Right lobe of liver (tissue), 6 donors: Measurements from ENCODE around the gene ROCK2. TPM values are rescaled to one million over a fixed set of nuclear protein-coding genes. Genes with fewer than 3 reads are reported as not detected.

Source experiments
- ATAC-seq, 4 donors: fragments of 200-7000 bp; cut with Tn5 transposase; one replicate each; pipeline ENCODE4 v1.9.1; 2020; ENCODE audit warnings: mild to moderate bottlenecking in 4 of 4, moderate library complexity in 4 of 4
- DNase-seq, 3 donors: peaks; one replicate each; pipeline ENCODE4 v3.0.0-alpha.2; 2020
- H3K27ac ChIP-seq, 3 donors: fragments of 200-600 bp; one replicate each; pipeline ENCODE4 v1.8.0; 2022
- H3K27me3 ChIP-seq, 2 donors: fragments of 200-600 bp; one replicate each; pipeline ENCODE4 v1.8.0; 2022
- H3K36me3 ChIP-seq, 4 donors: fragments of 200-600 bp; sonication (generic) in 1 of 4; one replicate each; pipeline versions ENCODE4 v1.5.1 to v1.8.0; 2017 to 2022; ENCODE audit warnings: control low read depth in 1 of 4
- H3K4me1 ChIP-seq, 4 donors: fragments of 200-600 bp; sonication (generic) in 1 of 4; one replicate each; pipeline versions ENCODE4 v1.5.1 to v1.8.0; 2017 to 2022; ENCODE audit warnings: control low read depth in 1 of 4
- H3K4me3 ChIP-seq, 3 donors: fragments of 200-600 bp; one replicate each; pipeline ENCODE4 v1.8.0; 2022
- H3K9me3 ChIP-seq, 4 donors: fragments of 200-600 bp; sonication (generic) in 1 of 4; one replicate each; pipeline versions ENCODE4 v1.5.1 to v1.8.0; 2017 to 2022; ENCODE audit warnings: control low read depth in 1 of 4
- POLR2A ChIP-seq: fragments of 450-650 bp; IDR thresholded peaks from one replicate; pipeline ENCODE4 v1.6.1; 2017; ENCODE audit warnings: antibody characterized with exemption, mild to moderate bottlenecking
- WGBS: methylation state at CpG from one replicate; pipeline ENCODE4 v1.1.6; 2018; ENCODE audit warnings: low coverage, low lambda C conversion rate; ENCODE audit not compliant: insufficient coverage; ENCODE audit errors: missing lambda C conversion rate; 5-methylcytosine and 5-hydroxymethylcytosine counted together
- intact Hi-C, 2 donors: fragments of 100-400 bp; cut with DNase I; formaldehyde crosslinking; loops; one replicate each; pipeline versions ENCODE4 v1.11.2 to v1.14.1; 2022
- total RNA-seq, 6 experiments: library from RNA; depleted of rRNA in 2 of 6; stranded (reverse); fragments of >200 nt in 2 of 6; fragmentation: NEBNext Ultra II Directional in 3 of 6; extraction: Animal tissue kit (Norgen Biotek cat#: 25700) in 3 of 6; gene quantifications; one replicate each; pipeline versions ENCODE4 v1.1.0 to v1.2.4, GENCODE V29; 2016 to 2023
- TF ChIP-seq, protein P1 (sequence below), 4 donors: fragments of 200-600 bp in 3 of 4; fragments of 450-650 bp in 1 of 4; IDR thresholded peaks; one replicate each; pipeline versions ENCODE4 v1.5.1 to v1.8.0; 2016 to 2022; ENCODE audit warnings: antibody characterized with exemption in 4 of 4, mild to moderate bottlenecking in 2 of 4
- donor health status: DM: no; HTN: yes; CAD: no.
- donor health status: DM: no; HTN: no; CAD: no.
- donor health status: DM: no; HTN: no; CAD: no.
- donor health status: DM: no; HTN: yes; CAD: no.
- donor health status: DM: no; HTN: yes; CAD: no.

Gene ROCK2
- total RNA-seq, 6 experiments from 2014 or later, result 11.6 to 23.9 (median 19.8) TPM

DNA sequence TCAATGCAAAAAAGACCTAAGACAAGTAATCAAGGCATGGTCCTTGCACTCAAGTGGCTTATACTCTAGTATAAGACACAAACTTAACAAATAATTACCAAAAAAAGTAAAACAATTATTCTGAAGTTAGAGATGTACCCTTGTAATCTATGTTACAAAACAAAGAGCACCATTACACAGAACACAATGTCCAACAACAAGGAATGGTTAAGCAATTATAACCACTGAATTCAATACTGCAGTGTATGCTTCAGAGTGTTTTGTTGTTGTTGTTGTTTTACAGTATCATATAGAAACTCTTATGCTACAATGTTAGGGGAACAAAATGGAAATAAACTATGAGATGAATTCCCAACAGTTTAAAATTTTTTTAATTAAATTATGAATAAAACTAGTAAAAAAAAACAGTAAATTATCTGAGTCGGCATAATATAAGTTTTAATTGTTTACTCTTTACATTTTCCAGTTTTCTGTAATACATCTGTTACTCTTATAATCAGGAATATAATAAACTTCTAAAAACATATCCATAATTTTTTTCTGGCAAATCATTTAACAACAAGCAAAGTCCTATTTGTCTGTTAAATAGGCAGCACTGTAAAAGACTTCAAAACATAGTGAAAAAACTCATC lies 29.2 kb downstream of the ROCK2 start:
- H3K4me1 ChIP-seq, result peaks cover 0 to 22% (median 4%) of the 10 kb centered on the region in 4 donors
- no peaks in the 10 kb centered on the region for H3K36me3 ChIP-seq
- no peaks in the 10 kb centered on the region for H3K9me3 ChIP-seq
- H3K27ac ChIP-seq, result no peak overlapping the region
- no peak for TF ChIP-seq POLR2A
- TF ChIP-seq, protein P1, sequence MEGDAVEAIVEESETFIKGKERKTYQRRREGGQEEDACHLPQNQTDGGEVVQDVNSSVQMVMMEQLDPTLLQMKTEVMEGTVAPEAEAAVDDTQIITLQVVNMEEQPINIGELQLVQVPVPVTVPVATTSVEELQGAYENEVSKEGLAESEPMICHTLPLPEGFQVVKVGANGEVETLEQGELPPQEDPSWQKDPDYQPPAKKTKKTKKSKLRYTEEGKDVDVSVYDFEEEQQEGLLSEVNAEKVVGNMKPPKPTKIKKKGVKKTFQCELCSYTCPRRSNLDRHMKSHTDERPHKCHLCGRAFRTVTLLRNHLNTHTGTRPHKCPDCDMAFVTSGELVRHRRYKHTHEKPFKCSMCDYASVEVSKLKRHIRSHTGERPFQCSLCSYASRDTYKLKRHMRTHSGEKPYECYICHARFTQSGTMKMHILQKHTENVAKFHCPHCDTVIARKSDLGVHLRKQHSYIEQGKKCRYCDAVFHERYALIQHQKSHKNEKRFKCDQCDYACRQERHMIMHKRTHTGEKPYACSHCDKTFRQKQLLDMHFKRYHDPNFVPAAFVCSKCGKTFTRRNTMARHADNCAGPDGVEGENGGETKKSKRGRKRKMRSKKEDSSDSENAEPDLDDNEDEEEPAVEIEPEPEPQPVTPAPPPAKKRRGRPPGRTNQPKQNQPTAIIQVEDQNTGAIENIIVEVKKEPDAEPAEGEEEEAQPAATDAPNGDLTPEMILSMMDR (IDR thresholded peaks at IDR 0.05), result no peak
- WGBS, result 100% methylated on average over 1 of the region's 1 CpG
- no peaks in the 10 kb centered on the region for H3K27me3 ChIP-seq
- DNase-seq, result no peak
- peak in 3 of 4 donors; percentile 34 to 54 (median 45) for ATAC-seq
- H3K4me3 ChIP-seq, result no peak overlapping the region
- intact Hi-C loops, result no loop called here

DNA sequence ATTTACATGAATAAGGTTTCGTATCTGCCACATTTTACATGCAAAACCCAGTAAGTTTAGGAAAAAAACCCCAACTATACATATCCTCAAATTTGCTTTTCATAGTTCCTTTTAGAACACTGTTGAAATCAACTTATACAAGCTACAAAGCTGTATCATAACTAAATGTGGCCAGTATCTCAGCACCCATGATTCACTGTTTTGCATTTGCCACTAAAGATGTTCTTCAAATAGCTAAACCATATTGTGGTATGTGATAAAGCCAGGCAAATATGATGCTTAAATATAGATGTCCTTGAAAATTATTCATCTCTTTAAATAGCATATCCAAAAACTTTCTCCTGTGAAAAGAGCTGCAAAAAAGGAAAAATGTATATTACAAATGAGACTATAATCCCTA lies 29.9 kb downstream of the ROCK2 start:
- intact Hi-C loops, result no loop called here
- H3K4me3 ChIP-seq, result no peak overlapping the region
- WGBS, result 92% methylated on average over 1 of the region's 1 CpG
- H3K36me3 ChIP-seq, result no peaks in the 10 kb centered on the region
- H3K9me3 ChIP-seq, result no peaks in the 10 kb centered on the region
- DNase-seq, result no peak
- peaks cover 0 to 27% (median 5%) of the 10 kb centered on the region in 4 donors for H3K4me1 ChIP-seq
- ATAC-seq, result no peak
- H3K27ac ChIP-seq, result no peak overlapping the region
- H3K27me3 ChIP-seq, result no peaks in the 10 kb centered on the region
- no peak for TF ChIP-seq POLR2A
- TF ChIP-seq, protein P1 (IDR thresholded peaks at IDR 0.05), result no peak

DNA sequence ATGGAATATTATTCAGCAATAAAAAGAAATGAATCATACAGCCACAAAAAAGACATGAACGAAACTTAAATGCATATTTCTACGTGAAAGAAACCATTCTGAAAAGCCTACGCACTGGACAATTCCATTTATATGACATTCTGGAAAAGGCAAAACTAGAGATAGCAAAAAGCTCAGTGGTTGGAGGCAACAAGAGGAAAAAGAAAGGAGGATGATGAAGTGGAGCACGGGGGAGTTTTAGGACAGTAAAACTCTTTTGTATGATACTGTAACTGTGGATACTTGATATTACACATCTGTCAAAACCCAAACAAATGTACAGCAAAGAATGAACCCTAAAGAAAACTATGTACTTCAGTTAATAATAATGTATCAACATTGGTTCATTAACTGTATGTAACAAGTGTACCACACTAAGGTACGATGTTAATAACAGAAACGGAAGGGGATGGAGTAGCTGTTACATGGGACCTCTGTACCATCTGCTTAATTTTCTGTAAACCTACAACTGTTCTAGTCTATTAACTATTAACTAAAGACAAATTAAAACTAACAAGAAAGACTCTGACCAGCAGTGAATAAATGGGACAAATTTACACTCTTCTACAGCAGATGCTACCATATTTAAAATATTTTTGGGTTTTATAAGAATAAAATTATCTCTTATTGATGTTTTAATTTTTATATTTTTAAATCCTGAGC lies 31.5 kb downstream of the ROCK2 start:
- H3K27ac ChIP-seq, result no peak overlapping the region
- 68% methylated on average over 6 of the region's 6 CpGs for WGBS
- no peaks in the 10 kb centered on the region for H3K27me3 ChIP-seq
- intact Hi-C loops, result no loop called here
- no peak for DNase-seq
- no peaks in the 10 kb centered on the region for H3K9me3 ChIP-seq
- TF ChIP-seq, protein P1 (IDR thresholded peaks at IDR 0.05), result no peak
- TF ChIP-seq POLR2A, result no peak
- peak; percentile 48 to 79 (median 54) for ATAC-seq
- H3K4me1 ChIP-seq, result peaks cover 0 to 27% (median 7%) of the 10 kb centered on the region in 4 donors
- no peaks in the 10 kb centered on the region for H3K36me3 ChIP-seq
- H3K4me3 ChIP-seq, result no peak overlapping the region

DNA sequence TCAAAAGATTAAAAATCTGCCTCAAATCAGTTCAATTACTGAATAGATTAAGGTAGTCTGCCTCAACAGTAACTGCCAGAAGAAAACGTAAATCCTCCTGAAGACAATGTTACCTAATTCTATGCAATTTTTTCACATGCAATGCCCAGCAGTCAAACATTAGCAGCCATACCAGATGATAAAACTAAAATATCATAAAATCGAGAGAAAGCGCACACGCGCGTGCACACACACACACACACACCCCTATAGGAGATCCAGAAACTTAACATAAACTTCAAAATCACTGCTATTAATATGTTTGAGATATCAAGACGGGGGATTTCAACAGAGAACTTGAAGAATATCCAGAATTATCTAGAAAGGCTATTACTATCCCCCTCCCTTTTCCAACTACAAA lies 32.9 kb downstream of the ROCK2 start:
- Histone ChIP-seq H3K36me3 (no peaks in the 10 kb centered on the region), H3K27me3 (no peaks in the 10 kb centered on the region), H3K9me3 (no peaks in the 10 kb centered on the region), H3K4me1 (peaks cover 0 to 30% (median 9%) of the 10 kb centered on the region in 4 donors), H3K4me3 (no peak overlapping the region), H3K27ac (peak overlapping the region in 1 of 3 donors; percentile 3)
- WGBS, result 81% methylated on average over 7 of the region's 7 CpGs
- intact Hi-C loops, result no loop called here
- ATAC-seq (no peak), DNase-seq (no peak)
- TF ChIP-seq, protein P1 (IDR thresholded peaks at IDR 0.05), result no peak
- no peak for TF ChIP-seq POLR2A
